Liver (tissue), 3 donors: Measurements from ENCODE around the gene GAS2.

Source experiments
- FOXA1 ChIP-seq: IDR thresholded peaks from 2 replicates; pipeline ENCODE4 v1.6.1; 2016; ENCODE audit warnings: antibody characterized with exemption
- RAD21 ChIP-seq, 2 donors: IDR thresholded peaks; 2 replicates each; pipeline ENCODE4 v1.6.1; 2016; ENCODE audit warnings: antibody characterized with exemption in 2 of 2, mild to moderate bottlenecking in 2 of 2
- SP1 ChIP-seq: IDR thresholded peaks from 2 replicates; pipeline ENCODE4 v1.6.1; 2018; ENCODE audit warnings: antibody characterized with exemption, mild to moderate bottlenecking
- TF ChIP-seq, protein P1 (sequence below): fragments of 150-350 bp; IDR thresholded peaks from 2 replicates; pipeline ENCODE4 v1.5.1; 2017; ENCODE audit warnings: improper control_type of control experiment, low read depth, low read length; ENCODE audit not compliant: missing input control
- TF ChIP-seq, protein P2 (sequence below): IDR thresholded peaks from 2 replicates; pipeline ENCODE4 v1.6.1; 2016; ENCODE audit warnings: antibody characterized with exemption
- donor health status: healthy.
- donor health status: healthy.

DNA sequence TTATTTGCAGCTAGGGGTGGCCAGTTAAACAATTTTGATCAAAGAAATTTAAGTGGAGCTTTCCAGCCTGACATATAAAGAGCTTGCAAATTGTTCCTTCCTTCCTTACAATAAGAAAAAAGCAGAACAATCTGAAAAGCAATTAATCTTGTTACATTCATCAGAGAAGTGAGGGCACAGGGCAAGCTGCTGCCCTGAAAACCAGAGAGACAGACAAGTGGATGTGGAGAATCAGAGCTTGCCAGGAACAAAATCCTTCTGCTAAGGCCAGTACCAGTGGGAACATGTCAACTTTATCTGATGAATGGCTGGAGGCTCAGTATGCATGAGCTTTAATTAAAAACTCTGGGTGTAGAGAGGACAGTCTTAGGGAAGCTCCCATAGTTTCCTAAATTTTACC lies 185.1 kb downstream of the GAS2 start:
- TF ChIP-seq RAD21 (IDR thresholded peaks at IDR 0.05), result no peak
- TF ChIP-seq, protein P1, sequence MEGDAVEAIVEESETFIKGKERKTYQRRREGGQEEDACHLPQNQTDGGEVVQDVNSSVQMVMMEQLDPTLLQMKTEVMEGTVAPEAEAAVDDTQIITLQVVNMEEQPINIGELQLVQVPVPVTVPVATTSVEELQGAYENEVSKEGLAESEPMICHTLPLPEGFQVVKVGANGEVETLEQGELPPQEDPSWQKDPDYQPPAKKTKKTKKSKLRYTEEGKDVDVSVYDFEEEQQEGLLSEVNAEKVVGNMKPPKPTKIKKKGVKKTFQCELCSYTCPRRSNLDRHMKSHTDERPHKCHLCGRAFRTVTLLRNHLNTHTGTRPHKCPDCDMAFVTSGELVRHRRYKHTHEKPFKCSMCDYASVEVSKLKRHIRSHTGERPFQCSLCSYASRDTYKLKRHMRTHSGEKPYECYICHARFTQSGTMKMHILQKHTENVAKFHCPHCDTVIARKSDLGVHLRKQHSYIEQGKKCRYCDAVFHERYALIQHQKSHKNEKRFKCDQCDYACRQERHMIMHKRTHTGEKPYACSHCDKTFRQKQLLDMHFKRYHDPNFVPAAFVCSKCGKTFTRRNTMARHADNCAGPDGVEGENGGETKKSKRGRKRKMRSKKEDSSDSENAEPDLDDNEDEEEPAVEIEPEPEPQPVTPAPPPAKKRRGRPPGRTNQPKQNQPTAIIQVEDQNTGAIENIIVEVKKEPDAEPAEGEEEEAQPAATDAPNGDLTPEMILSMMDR, result no peak
- TF ChIP-seq, protein P2, sequence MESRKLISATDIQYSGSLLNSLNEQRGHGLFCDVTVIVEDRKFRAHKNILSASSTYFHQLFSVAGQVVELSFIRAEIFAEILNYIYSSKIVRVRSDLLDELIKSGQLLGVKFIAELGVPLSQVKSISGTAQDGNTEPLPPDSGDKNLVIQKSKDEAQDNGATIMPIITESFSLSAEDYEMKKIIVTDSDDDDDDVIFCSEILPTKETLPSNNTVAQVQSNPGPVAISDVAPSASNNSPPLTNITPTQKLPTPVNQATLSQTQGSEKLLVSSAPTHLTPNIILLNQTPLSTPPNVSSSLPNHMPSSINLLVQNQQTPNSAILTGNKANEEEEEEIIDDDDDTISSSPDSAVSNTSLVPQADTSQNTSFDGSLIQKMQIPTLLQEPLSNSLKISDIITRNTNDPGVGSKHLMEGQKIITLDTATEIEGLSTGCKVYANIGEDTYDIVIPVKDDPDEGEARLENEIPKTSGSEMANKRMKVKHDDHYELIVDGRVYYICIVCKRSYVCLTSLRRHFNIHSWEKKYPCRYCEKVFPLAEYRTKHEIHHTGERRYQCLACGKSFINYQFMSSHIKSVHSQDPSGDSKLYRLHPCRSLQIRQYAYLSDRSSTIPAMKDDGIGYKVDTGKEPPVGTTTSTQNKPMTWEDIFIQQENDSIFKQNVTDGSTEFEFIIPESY, result no peak
- no peak for TF ChIP-seq FOXA1
- TF ChIP-seq SP1, result no peak
